ENCODE measurements around the gene SUSD3.
A peak's percentile ranks its signal among the peaks of the same experiment; 100 is the strongest.
"Not testable (repeated sequence)": the region's sequence is repeated elsewhere in the genome, so short reads cannot be mapped to it uniquely, and the experiment has no call there.

Gene SUSD3

DNA sequence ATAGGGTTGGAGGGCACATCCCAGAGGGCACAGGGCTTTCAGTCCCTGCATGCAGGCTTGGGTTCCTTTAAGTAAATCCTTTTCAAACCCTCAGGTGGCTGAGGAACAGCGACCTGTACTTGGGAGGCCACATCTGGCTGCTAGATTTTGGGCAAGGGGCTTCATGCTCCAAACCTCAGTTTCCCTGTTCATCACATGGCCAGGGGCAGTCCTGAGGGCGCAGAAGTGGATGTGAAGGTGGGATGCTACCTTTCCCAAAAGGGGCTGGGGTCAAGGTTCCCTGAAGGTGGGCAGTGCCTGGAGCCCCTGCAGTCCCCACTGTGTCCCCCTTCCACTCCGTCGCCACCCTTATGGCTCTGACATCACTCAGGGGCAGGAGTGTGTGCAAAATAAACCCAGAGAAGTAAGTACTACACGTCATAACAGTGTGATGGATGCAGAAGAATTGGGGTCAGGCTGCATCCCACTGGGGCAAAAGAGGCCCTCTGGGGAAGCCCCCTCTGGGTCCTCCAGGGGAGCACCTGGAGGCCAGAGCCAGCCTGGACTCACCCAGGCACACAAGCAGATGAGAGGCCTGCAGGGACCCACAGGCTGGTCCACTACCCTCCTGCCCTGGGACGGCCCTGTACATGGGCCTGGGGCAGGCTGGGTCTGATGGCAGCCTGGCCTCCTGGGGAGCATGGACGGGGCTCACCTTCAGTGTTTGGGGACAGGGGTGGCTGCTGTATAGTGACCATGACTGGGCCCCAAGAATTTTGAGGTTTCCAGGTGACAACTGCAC is 35.6 kb downstream of the SUSD3 start:
- DNase-seq (ENCODE audit: low read depth), result no peak

DNA sequence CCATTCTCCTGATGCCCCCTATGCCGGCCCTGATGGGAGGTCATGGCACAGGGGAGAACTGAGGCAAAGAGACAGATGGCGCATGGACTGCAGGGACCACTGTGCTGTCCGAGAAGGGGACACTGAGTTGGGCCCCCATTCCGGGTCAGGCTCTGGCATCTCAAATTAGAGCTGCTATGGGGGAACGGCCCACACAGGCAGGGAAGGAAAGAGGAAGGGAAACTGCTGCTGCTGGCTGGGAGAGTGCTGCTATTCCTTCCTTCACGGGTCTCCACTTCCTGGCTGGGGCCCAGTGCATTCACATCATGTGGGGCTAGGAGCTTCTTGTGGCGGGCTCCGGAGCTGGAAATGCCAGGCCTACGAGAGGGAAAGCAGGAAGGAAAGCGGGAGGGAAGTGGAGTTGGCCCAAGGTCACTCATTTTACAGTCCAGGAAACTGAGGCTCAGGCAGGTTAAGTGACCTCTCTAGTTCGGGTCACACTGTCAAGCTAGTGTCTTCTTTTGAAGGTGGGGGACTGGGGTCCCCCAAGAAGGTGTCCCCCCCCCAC is 36.2 kb downstream of the SUSD3 start:
- DNase-seq (ENCODE audit: low read depth), result no peak

DNA sequence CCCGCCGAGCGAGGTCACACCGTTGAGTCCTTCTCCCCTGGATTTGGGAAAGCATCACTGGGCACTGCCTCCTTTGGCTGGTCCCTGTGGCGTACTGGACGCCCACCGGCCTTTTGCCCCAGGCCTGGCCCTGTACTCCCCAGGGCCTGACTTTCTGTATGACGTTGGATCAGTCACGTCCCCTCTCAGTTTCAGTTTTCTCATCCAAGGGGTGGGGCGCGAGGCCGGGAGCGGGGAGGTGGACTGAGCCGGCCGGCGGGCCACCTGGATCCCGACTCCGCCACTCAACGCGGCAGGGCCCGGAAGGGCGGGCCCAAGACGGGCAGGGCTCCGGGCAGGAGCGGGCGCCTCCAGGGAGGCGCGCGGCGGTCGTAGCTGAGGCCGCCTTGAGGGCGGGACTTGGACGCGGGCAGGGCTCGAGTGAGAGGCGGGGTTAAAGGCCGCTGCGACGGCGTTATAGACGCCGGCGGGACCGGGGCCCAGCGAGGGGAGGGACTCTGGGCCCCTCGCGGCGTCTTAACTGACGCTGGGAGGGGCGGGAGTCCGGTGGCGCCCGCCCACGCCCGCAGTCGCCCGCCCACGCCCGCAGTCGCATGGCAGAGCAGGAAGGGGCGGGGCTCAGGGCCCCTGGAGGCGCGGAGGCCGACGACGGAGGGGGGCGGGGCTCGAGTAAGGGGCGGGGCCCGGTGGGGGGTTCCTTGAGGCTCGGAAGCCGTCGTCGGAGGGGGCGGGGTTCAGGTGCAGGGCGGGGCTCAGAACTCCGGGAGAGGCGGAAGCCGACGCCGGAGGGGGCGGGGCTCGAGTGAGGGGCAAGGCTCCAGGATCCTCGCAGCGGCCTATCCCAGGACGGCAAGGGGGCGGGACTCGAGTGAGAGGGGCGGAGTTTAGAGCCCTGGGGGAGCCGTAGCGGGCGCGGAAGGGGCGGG is 37.0 kb downstream of the SUSD3 start:
- DNase-seq (ENCODE audit: low read depth), result peak; percentile 100

DNA sequence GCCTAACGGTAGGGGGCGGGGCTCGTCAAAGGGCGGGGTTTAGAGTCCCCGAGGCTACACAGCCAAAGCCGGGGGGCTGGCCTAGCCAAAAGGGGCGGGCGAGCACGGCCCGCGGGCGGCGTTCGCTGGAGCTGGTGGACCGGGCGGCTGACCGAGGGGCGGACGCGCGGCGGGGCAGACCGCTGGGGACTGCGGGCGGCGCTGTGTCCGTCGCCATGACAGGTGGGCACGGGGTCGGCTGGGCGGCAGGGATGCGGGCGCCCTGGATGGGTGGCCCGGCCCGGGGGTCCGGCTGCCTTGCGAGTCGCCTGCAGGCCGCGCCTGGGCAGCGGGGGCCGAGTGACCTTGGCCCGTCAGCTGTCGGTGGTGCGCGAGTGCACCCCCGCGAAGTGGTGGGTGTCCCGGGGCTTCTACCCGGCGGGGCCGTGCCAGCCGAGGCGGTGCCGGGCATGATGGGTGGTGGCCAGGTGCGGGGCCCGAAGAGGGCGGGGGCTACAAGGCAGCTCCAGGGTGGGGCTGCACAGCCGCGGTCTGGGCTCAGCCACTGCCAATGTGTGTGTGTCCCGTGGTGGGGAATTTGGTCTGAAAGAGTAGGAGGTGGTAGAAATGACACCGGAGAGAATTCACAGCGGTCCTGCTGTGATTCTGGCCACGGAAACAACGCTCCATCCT is 37.8 kb downstream of the SUSD3 start, which contains the start of gene CARD19:
CARD19 (plus strand) TSS at position 87 of the 672 bp plus-strand sequence; CDS start at position 216, 129 bp downstream.
- DNase-seq (ENCODE audit: low read depth), result no peak

DNA sequence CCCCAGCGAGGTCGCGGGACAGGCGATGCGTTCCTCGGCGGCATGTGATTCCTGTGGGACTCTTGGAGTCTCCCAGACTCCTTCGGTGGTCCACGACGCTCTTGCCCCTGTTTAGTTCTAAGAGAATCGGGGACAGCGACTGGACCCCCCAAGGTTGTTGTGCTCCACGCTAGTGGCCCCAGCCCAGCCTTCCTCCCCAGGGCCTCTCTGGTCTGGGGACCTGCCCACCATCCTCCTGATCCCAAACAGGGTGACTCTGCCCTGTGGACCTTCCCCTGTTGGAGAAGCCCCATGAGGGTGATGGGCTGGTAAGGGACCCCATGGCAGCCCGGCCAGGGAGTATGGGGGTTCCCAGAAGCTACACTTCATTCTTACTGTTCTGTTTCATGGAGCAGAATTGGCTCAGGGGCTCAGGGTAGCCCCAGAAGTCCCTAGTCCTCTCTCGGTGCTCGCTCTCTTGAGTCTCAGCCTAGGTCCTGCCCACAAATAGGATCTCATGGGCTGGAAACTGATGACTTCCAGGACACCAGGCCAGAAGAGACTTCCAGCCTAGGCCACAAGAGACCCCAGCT is 38.4 kb downstream of the SUSD3 start:
- no peak for DNase-seq (ENCODE audit: low read depth)

DNA sequence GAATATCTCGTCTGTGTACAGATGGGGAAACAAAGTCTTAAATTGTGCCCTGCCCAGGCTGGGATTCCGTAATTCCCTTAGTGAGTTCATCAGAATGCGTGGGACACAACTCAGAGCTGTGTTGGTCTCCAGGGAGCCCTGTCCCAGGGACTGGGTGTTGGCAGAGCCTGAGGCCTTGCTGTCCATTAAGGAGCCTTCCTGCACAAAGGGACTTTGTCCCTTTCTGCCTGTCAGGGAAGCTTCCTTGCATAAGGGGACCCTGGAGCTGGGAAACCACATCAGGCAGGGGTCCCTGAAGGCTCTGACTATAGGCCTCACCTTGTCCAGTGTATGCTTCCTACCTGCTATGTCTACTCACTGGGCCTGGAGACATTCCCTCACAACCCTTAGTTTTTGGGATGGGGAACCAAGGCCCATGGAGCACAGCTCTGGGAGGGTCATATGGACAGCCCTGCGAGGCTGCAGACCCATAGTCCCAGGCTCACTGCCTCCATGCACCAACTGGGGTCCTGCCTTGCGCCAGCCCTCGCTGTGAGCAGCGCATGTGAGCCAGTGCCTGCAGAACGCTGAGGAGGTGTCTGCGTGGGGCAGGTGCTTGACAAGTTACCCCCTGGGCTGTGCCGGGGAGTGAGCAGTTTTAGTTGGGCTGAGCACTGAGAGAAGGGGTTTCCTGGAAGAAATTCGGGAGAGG is 39.2 kb downstream of the SUSD3 start:
- DNase-seq (ENCODE audit: low read depth), result no peak

DNA sequence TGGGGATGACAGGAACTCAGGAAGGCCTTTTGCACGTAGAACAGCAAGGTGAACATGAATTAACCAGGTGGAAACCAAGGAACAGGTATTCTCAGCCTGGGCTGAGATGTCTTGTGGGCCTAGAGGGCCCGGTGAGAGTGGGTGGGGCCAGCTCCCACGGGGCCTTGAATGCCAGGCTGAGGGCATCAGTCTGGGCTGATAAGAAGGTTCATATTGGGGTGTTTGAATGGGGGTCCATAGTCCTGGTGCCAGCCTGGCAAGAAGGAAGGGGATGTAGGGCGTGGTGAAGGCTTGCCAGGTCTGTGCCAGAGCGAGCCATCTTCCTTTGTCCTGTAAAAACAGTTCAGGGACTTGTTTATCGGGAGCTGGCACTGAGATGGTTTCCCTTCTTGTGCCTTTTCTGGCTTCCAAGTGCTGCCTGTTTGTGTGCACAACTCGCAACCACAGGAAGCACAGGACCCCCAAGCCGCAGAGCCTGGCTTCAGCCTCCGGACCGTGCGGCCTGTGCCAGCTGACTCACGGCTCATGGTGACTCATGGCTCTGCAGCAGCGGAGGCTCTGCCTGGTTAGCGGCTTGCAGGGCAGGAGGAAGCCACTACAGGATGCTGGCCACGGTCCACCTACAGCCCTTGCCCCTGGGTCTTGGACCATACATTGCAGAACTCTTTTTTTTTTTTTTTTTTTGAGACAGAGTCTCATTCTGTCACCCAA is 39.9 kb downstream of the SUSD3 start:
- peak; percentile 27 for DNase-seq (ENCODE audit: low read depth)

DNA sequence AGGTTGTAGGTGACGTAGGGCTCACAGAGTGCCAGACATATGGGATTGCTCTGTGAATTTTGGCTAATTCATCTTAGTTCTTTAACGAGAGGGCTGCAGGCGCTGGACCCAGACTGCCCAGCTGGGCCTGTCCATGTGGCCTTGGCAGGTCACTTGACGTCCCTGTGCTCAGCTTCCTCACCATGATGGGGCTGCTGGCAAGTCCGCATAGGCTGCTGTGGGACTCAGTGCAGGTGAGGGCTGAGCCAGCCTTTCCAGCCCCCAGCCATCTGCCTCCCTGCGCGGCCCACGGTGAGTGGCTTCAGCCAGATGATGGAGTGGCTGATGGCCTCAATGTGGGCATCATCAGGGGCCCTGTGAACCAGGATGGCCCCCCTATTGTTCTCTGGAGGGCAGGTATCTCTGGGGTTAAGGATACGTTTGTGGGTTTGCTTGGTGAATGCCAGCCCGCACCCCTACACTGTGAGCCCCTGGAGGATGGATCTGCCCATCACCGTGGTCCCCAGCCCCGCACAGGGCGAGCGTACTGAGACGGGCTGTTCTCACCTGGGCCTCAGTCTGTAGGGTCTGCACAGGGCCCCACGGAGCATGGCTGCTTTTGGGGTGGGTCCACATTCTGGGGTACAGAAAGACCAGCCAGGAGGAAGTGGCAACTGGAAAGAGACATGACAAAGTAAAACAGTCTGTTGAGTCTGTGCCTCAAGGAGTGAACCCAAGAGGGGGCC is 41.2 kb downstream of the SUSD3 start:
- no peak for DNase-seq (ENCODE audit: low read depth)

DNA sequence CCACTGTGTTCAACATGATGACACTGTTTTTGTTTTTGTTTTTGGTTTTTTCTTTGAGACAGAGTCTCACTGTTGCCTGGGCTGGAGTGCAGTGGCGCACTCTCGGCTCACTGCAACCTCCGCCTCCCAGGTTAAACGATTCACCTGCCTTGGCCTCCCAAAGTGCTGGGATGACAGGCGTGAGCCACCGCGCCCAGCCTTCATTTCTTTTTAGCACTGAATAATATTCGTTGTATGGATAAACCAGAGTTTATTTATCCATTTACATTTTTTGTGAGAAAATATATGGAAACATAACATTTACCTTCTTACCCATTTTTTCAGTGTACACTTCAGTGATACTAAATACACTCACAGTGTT is 41.8 kb downstream of the SUSD3 start:
- no peak for DNase-seq (ENCODE audit: low read depth)

DNA sequence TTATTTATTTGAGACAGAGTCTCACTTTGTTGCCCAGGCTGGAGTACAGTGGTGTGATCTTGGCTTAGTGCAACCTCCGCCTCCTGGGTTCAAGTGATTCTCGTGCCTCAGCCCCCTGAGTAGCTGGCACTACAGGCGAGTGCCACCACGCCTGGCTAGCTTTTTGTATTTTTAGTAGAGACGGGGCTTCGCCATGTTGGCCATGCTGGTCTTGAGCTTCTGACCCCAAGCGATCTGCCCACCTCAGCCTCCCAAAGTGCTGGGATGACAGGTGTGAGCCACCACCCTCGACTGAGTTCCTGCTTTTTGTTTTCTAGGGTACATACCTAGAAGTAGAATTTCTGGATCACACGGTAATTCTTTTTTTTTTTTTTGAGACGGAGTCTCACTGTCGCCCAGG is 42.6 kb downstream of the SUSD3 start:
- DNase-seq (ENCODE audit: low read depth), result not testable (repeated sequence)

DNA sequence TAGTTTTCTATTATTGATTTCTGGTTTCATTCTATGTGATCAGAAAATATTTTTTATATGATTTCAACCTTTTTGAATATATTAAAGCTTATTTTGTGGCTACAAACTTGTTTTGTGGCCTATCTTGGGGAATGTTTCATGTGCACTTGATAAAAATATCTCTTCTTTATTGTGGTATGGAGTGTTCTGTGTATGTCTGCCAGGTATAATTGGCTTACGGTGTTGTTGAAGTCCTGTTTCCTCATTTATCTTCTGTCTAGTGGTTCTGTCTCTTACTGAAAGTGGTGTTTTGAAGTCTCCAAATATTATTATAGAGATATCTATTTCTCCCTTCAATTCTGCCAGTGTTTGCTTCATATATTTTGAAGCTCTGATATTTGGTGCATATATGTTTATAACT is 47.1 kb downstream of the SUSD3 start:
- no peak for DNase-seq (ENCODE audit: low read depth)

DNA sequence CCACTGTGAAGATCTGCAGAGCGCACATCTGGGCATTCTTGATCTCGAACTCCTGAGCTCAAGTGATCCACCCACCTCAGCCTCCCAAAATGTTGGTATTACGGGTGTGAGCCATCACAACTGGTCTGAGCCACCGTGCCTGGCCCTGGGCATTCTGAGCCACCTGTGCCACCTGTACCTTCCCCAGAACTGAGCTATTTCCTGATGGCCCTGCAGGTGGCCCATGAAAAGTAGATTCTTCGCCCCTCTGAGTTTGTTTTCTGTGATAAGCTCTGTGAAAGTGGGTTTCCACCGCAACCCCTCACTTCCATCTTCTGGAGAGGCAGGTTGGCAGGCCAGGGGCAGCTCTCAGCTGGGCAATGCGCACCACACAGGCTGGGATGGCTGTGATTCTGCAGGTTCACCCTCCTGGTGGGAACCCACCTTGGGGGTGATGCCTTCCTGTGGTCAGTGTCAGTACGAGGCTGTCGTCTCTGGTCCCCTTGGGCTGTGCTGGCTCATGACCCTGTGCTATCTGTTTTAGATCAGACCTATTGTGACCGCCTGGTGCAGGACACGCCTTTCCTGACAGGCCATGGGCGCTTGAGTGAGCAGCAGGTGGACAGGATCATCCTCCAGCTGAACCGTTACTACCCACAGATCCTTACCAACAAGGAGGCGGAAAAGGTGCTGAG is 48.8 kb downstream of the SUSD3 start:
- DNase-seq (ENCODE audit: low read depth), result no peak

DNA sequence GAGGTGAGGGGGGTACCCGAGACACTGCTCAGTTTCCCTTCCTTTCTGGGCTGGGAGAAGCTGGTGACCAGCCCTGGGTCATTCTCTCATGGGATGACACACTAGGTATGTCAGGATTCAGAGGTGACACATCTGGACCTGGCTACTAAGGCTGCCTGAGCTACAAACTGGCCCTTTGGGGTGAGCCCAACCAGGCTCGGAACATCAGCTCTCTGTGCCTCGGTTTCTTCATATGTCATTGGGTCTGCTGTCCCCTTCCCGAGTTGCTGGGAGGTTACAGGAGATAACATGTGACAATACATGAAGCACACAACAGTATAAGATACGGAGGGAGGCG is 49.3 kb downstream of the SUSD3 start:
- no peak for DNase-seq (ENCODE audit: low read depth)

DNA sequence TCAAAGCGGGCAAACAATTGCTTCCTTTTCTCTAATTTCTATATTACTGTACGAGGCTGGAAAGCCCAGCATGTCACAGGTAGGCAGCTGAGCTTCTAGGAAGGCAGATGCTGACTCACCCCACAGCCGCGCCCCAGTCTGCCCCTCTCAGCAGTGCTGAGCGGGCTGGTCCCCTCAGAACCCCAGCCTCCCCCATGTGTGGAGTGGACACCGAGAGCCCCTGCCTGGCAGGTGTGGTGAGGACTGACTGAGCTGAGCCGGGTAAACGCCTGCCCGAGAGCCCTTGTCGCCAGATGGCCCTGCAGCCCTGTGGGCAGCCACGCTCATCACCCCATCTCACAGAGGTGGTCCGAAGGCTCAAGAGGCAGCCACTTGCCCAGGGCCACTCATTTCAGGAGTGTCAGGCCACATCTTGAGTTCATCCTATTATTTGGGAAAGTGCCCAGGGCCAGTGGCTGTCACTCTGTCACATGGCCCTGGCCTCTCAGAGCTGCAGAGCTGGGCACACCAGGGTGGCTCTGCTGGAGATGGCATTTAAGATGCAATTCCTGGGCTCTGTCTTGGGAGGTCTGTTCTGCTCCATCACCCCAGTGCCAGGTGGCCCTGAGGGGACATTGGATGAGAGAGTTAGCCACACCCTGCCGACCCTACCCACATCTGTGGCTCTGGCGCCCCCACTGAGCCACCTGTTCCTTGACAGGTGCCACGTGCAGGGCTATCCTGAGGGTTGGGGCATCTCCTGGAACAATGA is 50.0 kb downstream of the SUSD3 start:
- DNase-seq (ENCODE audit: low read depth), result no peak

DNA sequence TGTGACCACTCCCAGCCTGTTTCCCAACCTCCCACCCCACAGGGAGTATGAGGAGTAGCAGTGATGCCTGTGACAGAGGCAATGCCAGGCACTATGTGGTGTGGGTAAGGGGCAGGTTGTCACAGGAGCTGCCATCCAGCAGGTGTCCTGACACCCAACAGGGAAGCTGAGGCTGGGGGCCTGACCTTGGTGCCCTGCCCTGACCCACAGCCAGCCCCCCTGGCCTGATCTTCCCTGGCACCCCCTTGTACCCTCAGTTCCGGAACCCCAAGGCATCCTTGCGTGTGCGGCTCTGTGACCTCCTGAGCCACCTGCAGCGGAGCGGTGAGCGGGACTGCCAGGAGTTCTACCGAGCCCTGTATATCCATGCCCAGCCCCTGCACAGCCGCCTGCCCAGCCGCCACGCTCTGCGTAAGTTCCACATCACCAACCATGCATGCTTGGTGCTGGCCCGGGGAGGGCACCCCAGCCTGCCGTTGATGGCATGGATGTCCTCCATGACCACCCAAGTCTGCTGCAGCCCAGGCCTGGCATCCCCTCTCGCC is 51.9 kb downstream of the SUSD3 start:
- DNase-seq (ENCODE audit: low read depth), result no peak

DNA sequence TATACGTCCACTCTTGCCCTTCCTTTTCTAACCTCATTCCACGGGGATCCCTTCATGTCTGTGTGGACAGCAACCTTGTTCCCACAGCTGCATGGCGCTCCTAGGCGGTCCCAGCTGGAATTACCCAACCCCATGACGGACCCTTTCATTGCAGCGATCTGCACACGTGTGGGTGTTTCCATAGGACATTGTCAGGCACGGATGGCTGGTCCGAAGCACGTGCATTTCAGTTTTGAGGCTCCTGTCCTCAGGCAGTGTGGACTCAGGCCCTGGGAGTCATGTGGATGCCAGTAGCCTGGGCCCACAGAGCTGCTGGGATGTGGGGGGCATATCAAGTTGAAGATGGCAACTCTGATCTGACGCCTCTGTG is 52.5 kb downstream of the SUSD3 start:
- DNase-seq (ENCODE audit: low read depth), result no peak

DNA sequence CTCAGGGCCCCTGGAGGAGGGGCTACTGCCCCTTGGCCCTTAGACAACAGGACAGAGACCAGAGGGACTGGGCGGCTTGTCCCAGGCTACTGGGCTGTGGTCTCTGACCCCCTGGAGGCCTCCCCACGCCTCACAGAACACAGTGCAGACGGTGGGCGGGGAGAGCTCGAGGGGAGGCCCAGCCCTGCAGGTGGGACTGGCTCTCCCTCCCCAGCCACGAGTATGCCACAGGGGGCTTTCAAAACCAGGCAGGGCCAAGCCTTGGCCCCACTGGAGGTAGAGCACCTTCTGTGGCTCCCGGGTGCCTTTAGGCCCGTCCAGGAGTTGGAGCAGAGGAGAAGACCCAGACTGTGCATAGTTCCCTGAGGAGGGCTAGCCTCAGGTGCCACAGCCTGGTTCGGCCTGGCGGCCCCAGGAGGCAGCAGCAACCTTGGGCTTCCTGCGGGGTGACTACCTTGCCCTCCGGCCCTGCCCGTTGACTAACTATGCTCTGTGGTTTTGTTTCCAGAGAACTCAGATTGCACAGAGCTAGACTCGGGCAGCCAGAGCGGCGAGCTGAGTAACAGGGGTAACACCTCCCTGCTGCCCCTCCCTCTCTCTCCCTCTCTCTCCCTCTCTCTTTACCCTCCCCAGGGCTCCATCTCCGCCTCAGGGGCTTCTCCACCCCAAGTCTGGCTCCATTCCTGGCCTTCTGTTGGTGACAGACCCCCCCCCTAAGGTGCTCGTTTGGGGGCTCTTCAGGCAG is 53.0 kb downstream of the SUSD3 start:
- DNase-seq (ENCODE audit: low read depth), result no peak
